HG03469 (cell line): ENCODE measurements around the gene RNF40.
"Not testable (repeated sequence)": the region's sequence is repeated elsewhere in the genome, so short reads cannot be mapped to it uniquely, and the experiment has no call there.

Experiments used
- ATAC-seq: cut with Tn5 transposase; IDR thresholded peaks from one replicate; pipeline ENCODE4 v1.9.1; 2021; ENCODE audit warnings: mild to moderate bottlenecking, moderate library complexity, moderate number of reproducible peaks; ENCODE audit not compliant: unreplicated experiment

The RNF40 gene

DNA sequence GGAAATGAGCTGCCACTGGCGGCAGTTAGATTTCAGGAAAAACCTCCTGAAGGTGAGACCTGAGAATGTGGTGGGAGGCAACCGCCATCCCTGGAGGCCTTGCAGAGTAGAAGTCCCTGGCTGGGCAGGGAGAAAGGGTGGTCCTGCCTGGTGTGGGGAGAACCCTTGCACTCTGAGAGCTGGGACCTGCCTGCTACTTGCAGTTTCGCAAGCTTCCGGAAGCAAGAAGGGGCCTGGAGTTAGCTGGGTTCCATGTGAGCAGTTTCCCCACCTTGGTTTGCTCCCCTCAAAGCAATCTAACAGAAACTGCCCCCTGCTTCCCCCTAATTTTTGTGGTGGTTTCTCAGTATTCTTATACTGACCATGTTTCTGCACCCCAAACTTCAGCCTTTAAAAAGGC is 18.4 kb downstream of the RNF40 start:
- no peak for ATAC-seq

GRCh38 chr16:30782486-30783279 is 20.6 kb downstream of the RNF40 start:
- no peak for ATAC-seq

DNA sequence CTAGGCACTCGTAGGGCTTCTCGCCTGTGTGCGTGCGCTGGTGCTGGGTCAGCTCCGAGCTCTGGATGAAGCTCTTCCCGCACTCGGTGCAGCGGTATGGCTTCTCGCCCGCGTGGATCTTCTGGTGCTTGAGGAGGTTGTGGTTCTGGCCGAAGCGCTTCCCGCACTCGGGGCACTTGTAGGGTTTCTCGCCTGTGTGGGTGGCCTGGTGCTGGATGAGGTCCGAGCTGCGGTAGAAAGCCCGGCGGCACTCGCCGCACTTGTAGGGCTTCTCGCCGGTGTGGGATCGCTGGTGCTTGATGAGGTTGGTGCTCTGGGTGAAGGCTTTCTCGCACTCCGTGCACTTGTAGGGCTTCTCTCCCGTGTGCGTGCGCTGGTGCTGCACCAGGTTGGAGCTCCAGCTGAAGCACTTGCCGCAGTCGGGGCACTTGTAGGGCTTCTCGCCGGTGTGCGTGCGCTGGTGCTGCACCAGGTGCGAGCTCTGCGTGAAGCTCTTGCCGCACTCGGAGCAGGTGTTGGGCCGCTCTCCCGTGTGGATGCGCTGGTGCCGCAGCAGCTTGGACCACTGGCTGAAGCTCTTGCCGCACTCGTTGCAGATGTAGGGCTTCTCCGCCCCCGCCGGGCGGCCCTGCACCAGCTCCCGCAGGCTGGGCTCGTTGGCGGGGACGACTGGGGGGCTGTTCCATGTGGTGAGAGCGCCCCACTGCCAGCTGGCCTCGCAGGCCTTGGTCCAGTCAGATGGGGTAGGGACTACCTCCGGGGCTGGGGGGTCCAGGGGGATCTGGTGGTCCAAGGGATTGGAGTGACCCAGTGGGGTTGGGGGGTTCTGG is 21.4 kb downstream of the RNF40 start:
- ATAC-seq: no peak

GRCh38 chr16:30784215-30784614 is 22.1 kb downstream of the RNF40 start:
- ATAC-seq: no peak

- no peak for ATAC-seq
Observed at GRCh38 chr16:30785126-30786106, 23.3 kb downstream of the RNF40 start.

- ATAC-seq: no peak
Observed at GRCh38 chr16:30786115-30786935, 24.2 kb downstream of the RNF40 start.

- ATAC-seq: no peak
Observed at GRCh38 chr16:30786936-30787612, 25.0 kb downstream of the RNF40 start, which contains the start of gene ZNF629. Gene ZNF629, minus strand, starts transcription at chr16:30787205. Its CDS starts 2,723 bp downstream, at chr16:30784482.

DNA sequence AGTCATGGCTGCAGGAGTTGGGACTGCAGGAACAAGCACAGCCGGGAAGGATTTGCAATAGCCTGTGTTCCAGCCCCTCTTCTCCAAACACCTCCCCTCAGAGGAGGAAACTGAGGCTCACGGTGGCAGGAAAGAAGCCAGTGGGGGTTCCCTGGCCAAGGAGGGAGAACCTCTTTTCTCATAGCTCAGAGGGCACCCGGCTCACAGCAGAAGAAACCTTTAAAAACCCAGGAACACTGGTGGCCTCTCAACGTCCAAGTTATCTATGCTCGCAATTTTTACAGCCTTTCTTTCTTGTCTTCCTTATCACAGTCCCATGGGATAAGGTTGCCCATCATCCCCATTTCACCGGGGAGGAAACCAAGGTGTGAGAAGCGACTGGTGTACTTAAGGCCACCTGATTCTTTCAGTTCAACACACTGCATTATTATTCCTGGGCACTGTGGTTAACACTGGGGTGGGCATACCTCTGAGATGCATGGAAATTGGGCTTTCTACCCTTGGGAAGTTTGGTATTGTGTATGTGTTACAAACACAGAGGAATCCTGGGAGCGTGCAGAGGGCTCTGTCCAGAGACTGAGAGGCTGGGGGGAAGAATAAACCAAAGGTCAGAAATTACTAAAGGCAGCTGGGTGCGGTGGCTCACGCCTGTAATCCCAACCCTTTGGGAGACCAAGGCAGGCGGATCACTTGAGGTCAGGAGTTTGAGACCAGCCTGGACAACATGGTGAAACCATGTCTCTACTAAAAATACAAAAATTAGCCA is 25.7 kb downstream of the RNF40 start:
- no peak for ATAC-seq

DNA sequence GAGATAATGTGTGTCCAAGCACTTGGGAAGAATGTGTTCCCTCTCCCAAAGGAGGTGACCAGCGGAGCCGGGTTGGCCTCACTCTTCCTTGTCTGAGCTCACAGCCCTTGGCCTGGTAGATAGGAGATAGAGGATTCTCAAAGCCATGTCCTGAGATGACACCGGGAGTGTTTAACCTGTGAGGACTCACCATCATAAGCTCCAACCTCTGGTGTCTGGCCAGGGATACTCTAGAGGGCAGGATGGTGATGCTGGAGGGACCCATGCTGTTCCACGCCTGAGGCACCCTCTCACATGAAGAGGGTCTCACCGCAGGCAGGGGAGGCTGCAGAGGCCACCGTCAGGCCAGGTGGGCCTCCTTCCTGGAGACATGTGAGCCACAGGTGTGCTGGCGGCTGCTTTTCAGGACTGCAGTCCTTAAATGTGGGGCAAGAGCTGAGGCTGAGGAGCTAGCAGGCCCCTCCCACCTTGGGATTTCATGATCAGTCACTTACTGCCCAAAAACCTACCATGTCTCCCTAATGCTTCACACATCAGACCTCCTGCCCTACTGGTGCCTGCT is 31.5 kb downstream of the RNF40 start:
- ATAC-seq: no peak

DNA sequence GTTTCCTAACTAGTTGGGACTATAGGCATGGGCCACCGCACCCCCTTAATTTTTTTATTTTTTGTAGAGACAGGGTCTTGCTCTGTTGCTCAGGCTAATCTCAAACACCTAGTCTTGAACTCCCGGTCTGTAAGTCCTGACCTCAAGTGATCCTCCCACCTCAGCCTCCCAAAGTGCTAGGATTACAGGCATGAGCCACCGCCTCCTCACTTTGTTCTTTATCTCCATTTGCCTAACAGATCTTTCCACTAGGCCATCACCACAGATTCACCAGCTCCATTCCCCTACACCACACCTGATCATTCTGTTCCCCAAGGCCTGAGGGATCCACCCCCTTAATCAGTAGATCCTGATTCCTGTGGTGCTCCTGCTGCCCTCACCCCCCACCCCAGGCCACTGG is 32.5 kb downstream of the RNF40 start:
- ATAC-seq: no peak

DNA sequence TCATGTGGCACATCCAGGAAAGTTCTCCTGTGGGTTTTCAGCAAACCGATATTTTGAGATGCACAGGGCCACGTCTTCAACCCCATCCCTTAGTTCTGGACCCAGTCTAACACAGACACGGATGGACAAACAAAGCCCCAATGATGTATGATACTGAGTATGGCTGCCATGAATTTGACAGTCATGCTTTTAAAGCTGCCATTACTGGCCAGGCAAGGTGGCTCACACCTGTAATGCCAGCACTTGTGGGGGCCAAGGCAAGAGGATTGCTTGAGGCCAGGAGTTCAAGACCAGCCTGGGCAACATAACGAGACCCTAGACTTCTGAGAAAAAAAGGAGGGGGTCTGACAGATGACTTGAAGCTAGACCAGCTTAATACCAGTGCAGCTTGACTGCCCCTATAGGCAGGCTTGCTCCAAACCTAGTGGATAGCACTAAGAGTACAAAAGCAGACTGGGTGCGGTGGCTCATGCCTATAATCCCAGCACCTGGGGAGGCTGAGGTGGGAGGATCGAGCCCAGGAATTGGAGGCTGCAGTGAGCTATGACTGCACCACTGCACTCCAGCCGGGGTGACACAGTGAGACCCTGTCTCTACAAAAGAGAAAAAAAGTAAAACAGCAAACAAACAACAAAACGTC is 35.7 kb downstream of the RNF40 start:
- no peak for ATAC-seq

- ATAC-seq: no peak
Observed at GRCh38 chr16:30802936-30803335, 40.8 kb downstream of the RNF40 start.

DNA sequence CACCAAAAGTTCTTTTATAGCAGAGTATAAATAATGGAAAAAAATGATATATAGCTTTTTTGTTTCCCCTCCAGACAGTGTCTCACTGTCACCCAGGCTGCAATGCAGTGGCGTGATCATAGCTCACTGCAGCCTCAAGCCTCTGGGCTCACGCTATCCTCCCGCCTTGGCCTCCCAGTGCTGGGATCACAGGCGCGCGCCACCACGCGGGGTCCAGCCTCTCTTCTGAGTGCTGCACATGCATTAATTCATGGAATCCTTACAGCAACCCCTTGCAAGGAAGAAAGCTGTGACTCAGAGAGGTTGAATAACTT is 42.9 kb downstream of the RNF40 start:
- no peak for ATAC-seq

DNA sequence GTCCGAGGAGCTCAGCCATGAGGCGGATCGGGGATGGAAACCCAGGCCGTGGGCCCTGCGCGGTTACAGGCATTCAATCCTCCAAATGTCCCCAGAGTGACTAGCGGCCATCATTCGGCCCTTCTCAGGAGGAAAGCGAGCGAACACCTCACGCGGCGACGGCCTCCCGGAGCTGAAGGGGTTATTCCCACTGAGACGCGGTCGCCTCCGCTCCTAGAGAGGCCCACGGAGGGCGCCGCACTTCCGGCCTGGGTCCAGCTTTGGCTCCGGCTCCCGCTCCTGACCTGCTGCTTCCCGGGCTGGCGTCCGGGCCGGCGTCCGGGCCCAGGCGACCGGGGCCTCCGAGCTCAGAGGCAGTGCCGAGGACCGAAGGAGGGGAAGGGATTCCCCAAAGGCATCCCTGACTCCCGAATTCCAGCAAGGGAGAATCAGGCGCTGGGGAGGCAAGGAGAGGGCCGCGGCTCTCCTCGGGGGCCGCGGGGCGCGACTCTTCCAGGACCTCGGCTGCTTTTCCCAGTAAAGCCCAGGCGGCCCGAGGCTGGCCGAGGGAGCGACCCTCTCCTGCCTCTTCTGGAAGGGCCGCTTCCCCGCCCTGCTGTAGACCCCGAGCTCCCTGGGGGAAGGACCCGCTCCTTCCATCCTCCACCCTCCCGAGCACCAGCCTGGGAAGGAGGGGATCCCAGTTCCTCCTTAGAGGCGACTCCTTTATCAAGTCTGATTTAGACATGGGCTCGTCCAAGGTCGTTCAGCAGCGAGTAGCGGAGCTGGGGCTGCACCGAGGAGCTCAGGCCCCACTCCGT is 43.4 kb downstream of the RNF40 start:
- no peak for ATAC-seq

- ATAC-seq: no peak
Observed at GRCh38 chr16:30808146-30808545, 46.0 kb downstream of the RNF40 start.

- ATAC-seq: not testable (repeated sequence)
Observed at GRCh38 chr16:30808890-30809426, 46.8 kb downstream of the RNF40 start.

GRCh38 chr16:30809675-30810074 is 47.6 kb downstream of the RNF40 start:
- ATAC-seq: not testable (repeated sequence)
